Measurements from ENCODE around the gene AHCYL2. TPM values are rescaled to one million over a fixed set of nuclear protein-coding genes. Genes with fewer than 3 reads are reported as not detected.

AHCYL2 gene
- polyA plus RNA-seq, 3 donors: 10.7 to 14.6 (median 12.1) TPM

- Histone ChIP-seq H2AFZ (ENCODE audit: insufficient read depth, low read depth, low read length, poor library complexity, severe bottlenecking) (no peak overlapping the region), H4K20me1 (ENCODE audit: insufficient read depth, low read length) (no peaks in the 10 kb centered on the region), H3K36me3 (replicated peaks in 1 of 2; ENCODE audit: control insufficient read depth in 1 of 2, insufficient read depth in 2 of 2, low read length in 2 of 2) (peaks cover 20 to 57% of the 10 kb centered on the region in 2 donors), H3K4me1 (ENCODE audit: control insufficient read depth in 1 of 2, insufficient read depth in 2 of 2, low read length in 2 of 2) (no peaks in the 10 kb centered on the region), H3K9me3 (replicated peaks in 1 of 2; ENCODE audit: control insufficient read depth in 1 of 2, insufficient read depth in 1 of 2, low read length in 2 of 2) (no peaks in the 10 kb centered on the region), H3K79me2 (ENCODE audit: insufficient read depth, low read length) (no peaks in the 10 kb centered on the region), H3K27ac (ENCODE audit: low read depth in 1 of 2, low read length in 2 of 2) (no peak overlapping the region), H3K9ac (ENCODE audit: insufficient read depth, low read length, poor library complexity, severe bottlenecking) (no peak overlapping the region), H3K27me3 (ENCODE audit: control insufficient read depth in 2 of 2, insufficient read depth in 2 of 2, low read length in 2 of 2) (no peaks in the 10 kb centered on the region), H3K4me2 (replicated peaks; ENCODE audit: extremely low read depth, low read length, poor library complexity, severe bottlenecking) (no peak overlapping the region), H3K4me3 (replicated peaks in 1 of 3; ENCODE audit: low read depth in 2 of 3, low read length in 3 of 3) (no peak overlapping the region)
- intact Hi-C loops (cut with micrococcal nuclease): no loop called here
- no peak for TF ChIP-seq CTCF (IDR thresholded peaks at IDR 0.05)
- no CpG with 5 or more reads among the region's 1 CpG for WGBS (ENCODE audit: insufficient coverage)
- peaks cover 0 to 2% (median 2%) of the 10 kb centered on the region in 3 donors for H3K27me3 Mint-ChIP-seq (ENCODE audit: low read depth in 3 of 3)
- no peaks in the 10 kb centered on the region for H3K4me1 Mint-ChIP-seq
- H3K9me3 Mint-ChIP-seq: no peaks in the 10 kb centered on the region
- H3K27ac Mint-ChIP-seq: no peak overlapping the region
- no peak overlapping the region for H3K4me3 Mint-ChIP-seq
- peaks cover 45 to 46% of the 10 kb centered on the region in 2 donors for H3K36me3 Mint-ChIP-seq
- DNase-seq: no peak
These were observed 165.0 kb downstream of the AHCYL2 start for GRCh38 chr7:129389829-129390228.

GRCh38 chr7:129390314-129390713 is 165.5 kb downstream of the AHCYL2 start:
- Mint-ChIP-seq H3K27ac (no peak overlapping the region), H3K36me3 (peaks cover 47 to 48% of the 10 kb centered on the region in 2 donors), H3K27me3 (ENCODE audit: low read depth in 3 of 3) (peaks cover 0 to 2% (median 2%) of the 10 kb centered on the region in 3 donors), H3K9me3 (no peaks in the 10 kb centered on the region), H3K4me1 (no peaks in the 10 kb centered on the region), H3K4me3 (no peak overlapping the region)
- no peak for DNase-seq
- H3K9ac ChIP-seq (ENCODE audit: insufficient read depth, low read length, poor library complexity, severe bottlenecking): no peak overlapping the region
- H3K27ac ChIP-seq (ENCODE audit: low read depth in 1 of 2, low read length in 2 of 2): no peak overlapping the region
- no peaks in the 10 kb centered on the region for H3K4me1 ChIP-seq (ENCODE audit: control insufficient read depth in 1 of 2, insufficient read depth in 2 of 2, low read length in 2 of 2)
- no peaks in the 10 kb centered on the region for H3K79me2 ChIP-seq (ENCODE audit: insufficient read depth, low read length)
- H2AFZ ChIP-seq (ENCODE audit: insufficient read depth, low read depth, low read length, poor library complexity, severe bottlenecking): no peak overlapping the region
- intact Hi-C loops (cut with micrococcal nuclease): no loop called here
- H3K27me3 ChIP-seq (ENCODE audit: control insufficient read depth in 2 of 2, insufficient read depth in 2 of 2, low read length in 2 of 2): no peaks in the 10 kb centered on the region
- no peak for TF ChIP-seq CTCF (IDR thresholded peaks at IDR 0.05)
- H3K4me3 ChIP-seq (replicated peaks in 1 of 3; ENCODE audit: low read depth in 2 of 3, low read length in 3 of 3): no peak overlapping the region
- peaks cover 17 to 59% of the 10 kb centered on the region in 2 donors for H3K36me3 ChIP-seq (replicated peaks in 1 of 2; ENCODE audit: control insufficient read depth in 1 of 2, insufficient read depth in 2 of 2, low read length in 2 of 2)
- no peak overlapping the region for H3K4me2 ChIP-seq (replicated peaks; ENCODE audit: extremely low read depth, low read length, poor library complexity, severe bottlenecking)
- H3K9me3 ChIP-seq (replicated peaks in 1 of 2; ENCODE audit: control insufficient read depth in 1 of 2, insufficient read depth in 1 of 2, low read length in 2 of 2): no peaks in the 10 kb centered on the region
- no peaks in the 10 kb centered on the region for H4K20me1 ChIP-seq (ENCODE audit: insufficient read depth, low read length)
